HEK293 (cell line): ENCODE results near the gene CLEC16A.
A peak's percentile ranks its signal among the peaks of the same experiment; 100 is the strongest.

Source experiments
- IKZF3 ChIP-seq: fragments of 450-650 bp; IDR thresholded peaks from 2 replicates; pipeline ENCODE4 v1.5.0; 2018; ENCODE audit warnings: missing biosample characterization, mild to moderate bottlenecking, missing genetic modification characterization, moderate library complexity
- KLF10 ChIP-seq: fragments of 450-650 bp; IDR thresholded peaks from 2 replicates; pipeline ENCODE4 v1.5.1; 2018; ENCODE audit warnings: missing biosample characterization, mild to moderate bottlenecking, missing genetic modification characterization
- KLF16 ChIP-seq: fragments of 450-650 bp; formaldehyde crosslinking; IDR thresholded peaks from 2 replicates; pipeline ENCODE4 v1.5.1; 2017; ENCODE audit warnings: missing biosample characterization, missing genetic modification characterization
- PRDM1 ChIP-seq: fragments of 450-650 bp; formaldehyde crosslinking; IDR thresholded peaks from 2 replicates; pipeline ENCODE4; 2016; ENCODE audit warnings: missing biosample characterization, missing genetic modification characterization
- SCRT1 ChIP-seq: fragments of 450-650 bp; formaldehyde crosslinking; IDR thresholded peaks from 2 replicates; pipeline ENCODE4 v1.5.1; 2016; ENCODE audit warnings: missing biosample characterization, missing genetic modification characterization, borderline replicate concordance
- SETDB1 ChIP-seq: IDR thresholded peaks from one replicate; pipeline ENCODE4 v1.6.1; 2017; ENCODE audit warnings: mild to moderate bottlenecking, low read length, moderate library complexity, mixed read lengths; ENCODE audit not compliant: insufficient read length
- ZBTB1 ChIP-seq: fragments of 450-650 bp; formaldehyde crosslinking; IDR thresholded peaks from 2 replicates; pipeline ENCODE4 v1.5.1; 2016; ENCODE audit warnings: missing biosample characterization, missing genetic modification characterization
- ZBTB17 ChIP-seq: fragments of 450-650 bp; formaldehyde crosslinking; IDR thresholded peaks from 2 replicates; pipeline ENCODE4 v1.5.1; 2016; ENCODE audit warnings: missing biosample characterization, missing genetic modification characterization
- ZEB2 ChIP-seq: fragments of 450-650 bp; formaldehyde crosslinking; IDR thresholded peaks from 2 replicates; pipeline ENCODE4 v1.5.1; 2016; ENCODE audit warnings: missing biosample characterization, missing genetic modification characterization
- ZNF10 ChIP-seq: fragments of 450-650 bp; formaldehyde crosslinking; IDR thresholded peaks from 2 replicates; pipeline ENCODE4 v1.5.1; 2017; ENCODE audit warnings: missing biosample characterization, missing genetic modification characterization
- ZNF133 ChIP-seq: fragments of 450-650 bp; formaldehyde crosslinking; IDR thresholded peaks from 2 replicates; pipeline ENCODE4 v1.5.1; 2016; ENCODE audit warnings: missing biosample characterization, missing genetic modification characterization
- ZNF155 ChIP-seq: fragments of 450-650 bp; formaldehyde crosslinking; IDR thresholded peaks from 2 replicates; pipeline ENCODE4 v1.5.1; 2016; ENCODE audit warnings: missing biosample characterization, missing genetic modification characterization
- ZNF157 ChIP-seq: fragments of 450-650 bp; formaldehyde crosslinking; IDR thresholded peaks from 2 replicates; pipeline ENCODE4 v1.5.1; 2016; ENCODE audit warnings: missing biosample characterization, missing genetic modification characterization
- ZNF16 ChIP-seq: fragments of 450-650 bp; formaldehyde crosslinking; IDR thresholded peaks from 2 replicates; pipeline ENCODE4 v1.5.1; 2016; ENCODE audit warnings: low read depth, missing biosample characterization, missing genetic modification characterization
- ZNF169 ChIP-seq: fragments of 450-650 bp; formaldehyde crosslinking; IDR thresholded peaks from 2 replicates; pipeline ENCODE4 v1.5.1; 2016; ENCODE audit warnings: missing biosample characterization, missing genetic modification characterization
- ZNF366 ChIP-seq: fragments of 450-650 bp; formaldehyde crosslinking; conservative IDR thresholded peaks from 2 replicates; pipeline ENCODE4 v1.5.1; 2016; ENCODE audit warnings: missing biosample characterization, missing genetic modification characterization
- ZNF529 ChIP-seq: fragments of 450-650 bp; formaldehyde crosslinking; IDR thresholded peaks from 2 replicates; pipeline ENCODE4 v1.5.1; 2017; ENCODE audit warnings: missing genetic modification characterization, missing biosample characterization; ENCODE audit not compliant: insufficient replicate concordance
- ZNF560 ChIP-seq: fragments of 450-650 bp; formaldehyde crosslinking; IDR thresholded peaks from 2 replicates; pipeline ENCODE4 v1.5.1; 2017; ENCODE audit warnings: missing biosample characterization, missing genetic modification characterization, borderline replicate concordance
- ZNF585B ChIP-seq: fragments of 450-650 bp; formaldehyde crosslinking; IDR thresholded peaks from 2 replicates; pipeline ENCODE4 v1.5.1; 2016; ENCODE audit warnings: missing biosample characterization, missing genetic modification characterization
- ZNF600 ChIP-seq: fragments of 450-650 bp; formaldehyde crosslinking; IDR thresholded peaks from 2 replicates; pipeline ENCODE4 v1.5.1; 2016; ENCODE audit warnings: missing biosample characterization, missing genetic modification characterization
- ZNF624 ChIP-seq: fragments of 450-650 bp; formaldehyde crosslinking; IDR thresholded peaks from 2 replicates; pipeline ENCODE4 v1.5.1; 2017; ENCODE audit warnings: missing biosample characterization, missing genetic modification characterization
- ZNF658 ChIP-seq: fragments of 450-650 bp; formaldehyde crosslinking; IDR thresholded peaks from 2 replicates; pipeline ENCODE4; 2016; ENCODE audit warnings: missing biosample characterization, missing genetic modification characterization
- ZNF76 ChIP-seq: fragments of 450-650 bp; formaldehyde crosslinking; IDR thresholded peaks from 2 replicates; pipeline ENCODE4; 2016; ENCODE audit warnings: low read depth, missing biosample characterization, missing genetic modification characterization, borderline replicate concordance
- ZNF768 ChIP-seq: fragments of 450-650 bp; formaldehyde crosslinking; IDR thresholded peaks from 2 replicates; pipeline ENCODE4 v1.5.1; 2018; ENCODE audit warnings: missing biosample characterization, mild to moderate bottlenecking, missing genetic modification characterization
- ZSCAN30 ChIP-seq: fragments of 450-650 bp; IDR thresholded peaks from 2 replicates; pipeline ENCODE4 v1.5.1; 2018; ENCODE audit warnings: missing biosample characterization, mild to moderate bottlenecking, missing genetic modification characterization, moderate library complexity
- ZXDB ChIP-seq: fragments of 450-650 bp; formaldehyde crosslinking; IDR thresholded peaks from 2 replicates; pipeline ENCODE4 v1.5.1; 2016; ENCODE audit warnings: missing biosample characterization, missing genetic modification characterization
- TF ChIP-seq, protein P1 (sequence below): fragments of 450-650 bp; formaldehyde crosslinking; IDR thresholded peaks from 2 replicates; pipeline ENCODE4 v1.5.1; 2016; ENCODE audit warnings: missing biosample characterization, missing genetic modification characterization
- TF ChIP-seq, protein P2 (sequence below): fragments of 450-650 bp; formaldehyde crosslinking; IDR thresholded peaks from 2 replicates; pipeline ENCODE4 v1.5.1; 2016; ENCODE audit warnings: missing biosample characterization, missing genetic modification characterization
- TF ChIP-seq, protein P3 (sequence below): fragments of 450-650 bp; formaldehyde crosslinking; IDR thresholded peaks from 2 replicates; pipeline ENCODE4 v1.5.1; 2017; ENCODE audit warnings: missing biosample characterization, missing genetic modification characterization
- TF ChIP-seq, protein P4 (sequence below): fragments of 450-650 bp; formaldehyde crosslinking; IDR thresholded peaks from 2 replicates; pipeline ENCODE4 v1.5.1; 2016; ENCODE audit warnings: missing biosample characterization, missing genetic modification characterization
- TF ChIP-seq, protein P5 (sequence below): fragments of 450-650 bp; formaldehyde crosslinking; IDR thresholded peaks from 2 replicates; pipeline ENCODE4 v1.5.1; 2016; ENCODE audit warnings: missing biosample characterization, missing genetic modification characterization
- TF ChIP-seq, protein P6 (sequence below): fragments of 450-650 bp; formaldehyde crosslinking; IDR thresholded peaks from 2 replicates; pipeline ENCODE4 v1.5.1; 2016; ENCODE audit warnings: missing biosample characterization, missing genetic modification characterization

Gene CLEC16A

DNA sequence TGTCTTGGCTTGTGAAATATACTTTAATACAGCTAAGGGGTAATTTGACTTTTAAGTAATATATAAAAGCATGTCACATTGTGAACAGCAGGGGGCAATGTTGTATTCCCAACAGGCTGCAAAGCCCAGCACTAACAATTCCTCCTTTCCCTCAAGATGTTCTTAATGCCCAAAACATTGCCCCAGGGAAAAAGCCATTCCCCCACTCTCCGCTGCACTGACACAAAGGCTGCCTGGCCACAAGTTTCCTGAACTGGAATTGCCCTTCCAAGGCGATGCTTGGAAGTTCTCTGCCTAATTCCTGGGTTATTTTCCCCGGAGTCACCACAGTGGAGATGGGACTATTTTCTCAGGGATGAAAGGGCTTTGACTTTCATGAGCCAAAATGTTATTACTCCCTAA, 27.2 kb downstream of the CLEC16A start (continued):
- TF ChIP-seq ZNF155 (tag by site-specific recombination) (no peak), ZXDB (tag by site-specific recombination) (no peak), IKZF3 (tag by site-specific recombination) (peak; percentile 89), ZNF624 (tag by site-specific recombination) (no peak), ZEB2 (tag by site-specific recombination) (peak; percentile 44; the same call in 1 of the 2 replicates), SETDB1 (no peak), ZBTB1 (tag by site-specific recombination) (no peak), ZBTB17 (tag by site-specific recombination) (no peak), ZNF133 (tag by site-specific recombination) (no peak), ZNF529 (tag by site-specific recombination) (no peak), ZNF366 (tag by site-specific recombination) (0 out of 2 replicates have a peak, but pooled peaks have one; percentile 18), SCRT1 (tag by site-specific recombination) (no peak), KLF16 (tag by site-specific recombination) (no peak), ZNF768 (tag by site-specific recombination) (no peak), ZNF157 (tag by site-specific recombination) (no peak), ZNF10 (tag by site-specific recombination) (no peak), ZNF585B (tag by site-specific recombination) (no peak), ZNF600 (tag by site-specific recombination) (peak; percentile 27; the same call in 1 of the 2 replicates), ZNF16 (no peak), ZNF169 (no peak), PRDM1 (tag by site-specific recombination) (peak; percentile 66; the same call in 1 of the 2 replicates), ZSCAN30 (tag by site-specific recombination) (peak; percentile 32; the same call in 1 of the 2 replicates), KLF10 (tag by site-specific recombination) (no peak), ZNF658 (tag by site-specific recombination) (no peak), ZNF76 (tag by site-specific recombination) (no peak), ZNF560 (tag by site-specific recombination) (no peak)
- TF ChIP-seq, protein P1, sequence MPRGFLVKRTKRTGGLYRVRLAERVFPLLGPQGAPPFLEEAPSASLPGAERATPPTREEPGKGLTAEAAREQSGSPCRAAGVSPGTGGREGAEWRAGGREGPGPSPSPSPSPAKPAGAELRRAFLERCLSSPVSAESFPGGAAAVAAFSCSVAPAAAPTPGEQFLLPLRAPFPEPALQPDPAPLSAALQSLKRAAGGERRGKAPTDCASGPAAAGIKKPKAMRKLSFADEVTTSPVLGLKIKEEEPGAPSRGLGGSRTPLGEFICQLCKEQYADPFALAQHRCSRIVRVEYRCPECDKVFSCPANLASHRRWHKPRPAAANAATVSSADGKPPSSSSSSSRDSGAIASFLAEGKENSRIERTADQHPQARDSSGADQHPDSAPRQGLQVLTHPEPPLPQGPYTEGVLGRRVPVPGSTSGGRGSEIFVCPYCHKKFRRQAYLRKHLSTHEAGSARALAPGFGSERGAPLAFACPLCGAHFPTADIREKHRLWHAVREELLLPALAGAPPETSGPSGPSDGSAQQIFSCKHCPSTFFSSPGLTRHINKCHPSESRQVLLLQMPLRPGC (tag by site-specific recombination), result no peak
- TF ChIP-seq, protein P2, sequence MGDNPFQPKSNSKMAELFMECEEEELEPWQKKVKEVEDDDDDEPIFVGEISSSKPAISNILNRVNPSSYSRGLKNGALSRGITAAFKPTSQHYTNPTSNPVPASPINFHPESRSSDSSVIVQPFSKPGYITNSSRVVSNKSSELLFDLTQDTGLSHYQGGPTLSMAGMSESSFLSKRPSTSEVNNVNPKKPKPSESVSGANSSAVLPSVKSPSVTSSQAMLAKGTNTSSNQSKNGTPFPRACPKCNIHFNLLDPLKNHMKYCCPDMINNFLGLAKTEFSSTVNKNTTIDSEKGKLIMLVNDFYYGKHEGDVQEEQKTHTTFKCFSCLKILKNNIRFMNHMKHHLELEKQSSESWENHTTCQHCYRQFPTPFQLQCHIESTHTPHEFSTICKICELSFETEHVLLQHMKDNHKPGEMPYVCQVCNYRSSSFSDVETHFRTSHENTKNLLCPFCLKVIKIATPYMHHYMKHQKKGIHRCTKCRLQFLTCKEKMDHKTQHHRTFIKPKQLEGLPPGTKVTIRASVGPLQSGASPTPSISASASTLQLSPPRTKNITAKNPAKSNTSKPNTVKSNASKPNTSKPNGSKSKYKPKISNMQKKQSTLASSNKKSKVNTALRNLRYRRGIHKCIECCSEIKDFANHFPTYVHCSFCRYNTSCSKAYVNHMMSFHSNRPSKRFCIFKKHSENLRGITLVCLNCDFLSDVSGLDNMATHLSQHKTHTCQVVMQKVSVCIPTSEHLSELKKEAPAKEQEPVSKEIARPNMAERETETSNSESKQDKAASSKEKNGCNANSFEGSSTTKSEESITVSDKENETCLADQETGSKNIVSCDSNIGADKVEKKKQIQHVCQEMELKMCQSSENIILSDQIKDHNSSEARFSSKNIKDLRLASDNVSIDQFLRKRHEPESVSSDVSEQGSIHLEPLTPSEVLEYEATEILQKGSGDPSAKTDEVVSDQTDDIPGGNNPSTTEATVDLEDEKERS (tag by site-specific recombination), result no peak
- TF ChIP-seq, protein P3, sequence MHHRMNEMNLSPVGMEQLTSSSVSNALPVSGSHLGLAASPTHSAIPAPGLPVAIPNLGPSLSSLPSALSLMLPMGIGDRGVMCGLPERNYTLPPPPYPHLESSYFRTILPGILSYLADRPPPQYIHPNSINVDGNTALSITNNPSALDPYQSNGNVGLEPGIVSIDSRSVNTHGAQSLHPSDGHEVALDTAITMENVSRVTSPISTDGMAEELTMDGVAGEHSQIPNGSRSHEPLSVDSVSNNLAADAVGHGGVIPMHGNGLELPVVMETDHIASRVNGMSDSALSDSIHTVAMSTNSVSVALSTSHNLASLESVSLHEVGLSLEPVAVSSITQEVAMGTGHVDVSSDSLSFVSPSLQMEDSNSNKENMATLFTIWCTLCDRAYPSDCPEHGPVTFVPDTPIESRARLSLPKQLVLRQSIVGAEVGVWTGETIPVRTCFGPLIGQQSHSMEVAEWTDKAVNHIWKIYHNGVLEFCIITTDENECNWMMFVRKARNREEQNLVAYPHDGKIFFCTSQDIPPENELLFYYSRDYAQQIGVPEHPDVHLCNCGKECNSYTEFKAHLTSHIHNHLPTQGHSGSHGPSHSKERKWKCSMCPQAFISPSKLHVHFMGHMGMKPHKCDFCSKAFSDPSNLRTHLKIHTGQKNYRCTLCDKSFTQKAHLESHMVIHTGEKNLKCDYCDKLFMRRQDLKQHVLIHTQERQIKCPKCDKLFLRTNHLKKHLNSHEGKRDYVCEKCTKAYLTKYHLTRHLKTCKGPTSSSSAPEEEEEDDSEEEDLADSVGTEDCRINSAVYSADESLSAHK (tag by site-specific recombination), result no peak
- TF ChIP-seq, protein P4, sequence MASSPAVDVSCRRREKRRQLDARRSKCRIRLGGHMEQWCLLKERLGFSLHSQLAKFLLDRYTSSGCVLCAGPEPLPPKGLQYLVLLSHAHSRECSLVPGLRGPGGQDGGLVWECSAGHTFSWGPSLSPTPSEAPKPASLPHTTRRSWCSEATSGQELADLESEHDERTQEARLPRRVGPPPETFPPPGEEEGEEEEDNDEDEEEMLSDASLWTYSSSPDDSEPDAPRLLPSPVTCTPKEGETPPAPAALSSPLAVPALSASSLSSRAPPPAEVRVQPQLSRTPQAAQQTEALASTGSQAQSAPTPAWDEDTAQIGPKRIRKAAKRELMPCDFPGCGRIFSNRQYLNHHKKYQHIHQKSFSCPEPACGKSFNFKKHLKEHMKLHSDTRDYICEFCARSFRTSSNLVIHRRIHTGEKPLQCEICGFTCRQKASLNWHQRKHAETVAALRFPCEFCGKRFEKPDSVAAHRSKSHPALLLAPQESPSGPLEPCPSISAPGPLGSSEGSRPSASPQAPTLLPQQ (tag by site-specific recombination), result no peak
- TF ChIP-seq, protein P5, sequence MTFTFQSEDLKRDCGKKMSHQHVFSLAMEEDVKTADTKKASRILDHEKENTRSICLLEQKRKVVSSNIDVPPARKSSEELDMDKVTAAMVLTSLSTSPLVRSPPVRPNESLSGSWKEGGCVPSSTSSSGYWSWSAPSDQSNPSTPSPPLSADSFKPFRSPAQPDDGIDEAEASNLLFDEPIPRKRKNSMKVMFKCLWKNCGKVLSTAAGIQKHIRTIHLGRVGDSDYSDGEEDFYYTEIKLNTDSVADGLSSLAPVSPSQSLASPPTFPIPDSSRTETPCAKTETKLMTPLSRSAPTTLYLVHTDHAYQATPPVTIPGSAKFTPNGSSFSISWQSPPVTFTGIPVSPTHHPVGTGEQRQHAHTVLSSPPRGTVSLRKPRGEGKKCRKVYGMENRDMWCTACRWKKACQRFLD (tag by site-specific recombination), result no peak
- TF ChIP-seq, protein P6, sequence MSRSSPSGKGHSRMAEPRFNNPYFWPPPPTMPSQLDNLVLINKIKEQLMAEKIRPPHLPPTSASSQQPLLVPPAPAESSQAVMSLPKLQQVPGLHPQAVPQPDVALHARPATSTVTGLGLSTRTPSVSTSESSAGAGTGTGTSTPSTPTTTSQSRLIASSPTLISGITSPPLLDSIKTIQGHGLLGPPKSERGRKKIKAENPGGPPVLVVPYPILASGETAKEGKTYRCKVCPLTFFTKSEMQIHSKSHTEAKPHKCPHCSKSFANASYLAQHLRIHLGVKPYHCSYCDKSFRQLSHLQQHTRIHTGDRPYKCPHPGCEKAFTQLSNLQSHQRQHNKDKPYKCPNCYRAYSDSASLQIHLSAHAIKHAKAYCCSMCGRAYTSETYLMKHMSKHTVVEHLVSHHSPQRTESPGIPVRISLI (tag by site-specific recombination), result no peak
